Right hindlimb (tissue), 1 donor: ENCODE measurements around the gene PPP2R5C.

Experiments
- DNase-seq: peaks from one replicate; pipeline ENCODE4 v3.0.0-alpha.2; 2018

Gene PPP2R5C

GRCh38 chr14:101894365-101895081 lies 133.0 kb downstream of the PPP2R5C start:
- no peak for DNase-seq

- no peak for DNase-seq
Measured at GRCh38 chr14:101895256-101895655, 133.7 kb downstream of the PPP2R5C start.

- DNase-seq, result no peak
Measured at GRCh38 chr14:101897326-101897725, 135.8 kb downstream of the PPP2R5C start.

- no peak for DNase-seq
Measured at GRCh38 chr14:101898416-101898815, 136.9 kb downstream of the PPP2R5C start.

DNA sequence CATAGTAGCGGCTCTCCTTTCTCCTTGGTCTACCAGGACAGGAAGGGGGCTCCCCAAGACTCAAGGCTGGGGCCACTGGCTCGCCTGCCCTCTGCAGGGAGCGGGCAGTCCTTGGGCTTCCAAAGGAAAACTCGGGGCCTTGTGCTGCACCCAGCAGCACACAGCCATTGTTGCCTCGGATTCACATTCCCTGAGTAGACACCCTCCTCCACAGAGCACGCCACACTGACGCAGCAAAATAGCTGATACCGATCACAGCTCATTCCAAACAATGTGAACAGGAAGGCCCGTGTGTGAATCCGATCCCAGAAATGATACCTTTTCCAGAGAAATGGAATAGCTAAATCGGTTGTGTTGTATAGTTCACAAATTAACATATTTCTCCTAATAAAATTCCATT lies 137.8 kb downstream of the PPP2R5C start:
- no peak for DNase-seq

- no peak for DNase-seq
Measured at GRCh38 chr14:101900253-101900652, 138.7 kb downstream of the PPP2R5C start.

DNA sequence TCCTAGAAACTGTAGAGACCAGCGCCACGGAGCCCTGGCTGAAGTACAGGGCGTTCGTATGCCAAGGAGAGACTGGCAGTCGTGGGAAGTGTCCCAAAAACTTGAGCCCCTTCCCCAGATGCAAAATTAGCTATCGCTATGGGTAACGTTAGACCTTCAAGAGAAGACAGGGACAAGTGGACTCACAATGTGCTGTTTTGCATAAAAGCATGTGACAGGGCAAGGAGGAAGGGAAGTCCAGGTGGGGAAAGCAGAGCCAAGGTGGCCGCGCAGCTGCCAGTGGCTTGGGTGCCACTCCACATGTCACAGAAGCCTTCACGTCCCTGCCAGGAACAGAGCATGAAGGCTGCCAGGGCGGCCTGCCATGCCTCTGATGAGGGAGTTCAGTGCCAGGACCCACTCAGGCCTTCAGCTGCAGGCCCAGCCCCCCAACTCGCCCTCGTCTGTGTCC lies 141.6 kb downstream of the PPP2R5C start:
- DNase-seq, result no peak

- no peak for DNase-seq
Measured at GRCh38 chr14:101905614-101906013, 144.1 kb downstream of the PPP2R5C start.

GRCh38 chr14:101906645-101907044 lies 145.1 kb downstream of the PPP2R5C start:
- no peak for DNase-seq

DNA sequence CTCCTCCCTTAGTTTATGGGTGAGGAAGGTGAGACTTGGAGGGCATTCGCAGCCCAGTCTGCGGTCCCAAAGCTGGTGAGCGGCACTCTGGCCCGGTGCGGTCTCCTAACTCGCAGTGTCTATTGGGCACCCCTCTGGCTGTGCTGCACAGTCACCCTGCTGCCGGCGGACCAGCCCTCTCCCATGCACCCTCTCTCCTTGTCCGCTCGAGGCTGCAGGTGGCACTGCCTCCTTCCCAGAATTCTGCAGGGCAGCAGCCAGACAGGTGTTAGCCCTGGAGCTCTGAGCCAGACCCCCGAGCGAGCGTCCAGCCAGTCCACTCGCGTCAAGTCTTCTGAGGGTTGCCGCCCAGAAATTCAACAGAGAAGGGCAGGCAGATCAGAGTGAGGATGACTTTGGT lies 146.1 kb downstream of the PPP2R5C start:
- DNase-seq, result no peak

DNA sequence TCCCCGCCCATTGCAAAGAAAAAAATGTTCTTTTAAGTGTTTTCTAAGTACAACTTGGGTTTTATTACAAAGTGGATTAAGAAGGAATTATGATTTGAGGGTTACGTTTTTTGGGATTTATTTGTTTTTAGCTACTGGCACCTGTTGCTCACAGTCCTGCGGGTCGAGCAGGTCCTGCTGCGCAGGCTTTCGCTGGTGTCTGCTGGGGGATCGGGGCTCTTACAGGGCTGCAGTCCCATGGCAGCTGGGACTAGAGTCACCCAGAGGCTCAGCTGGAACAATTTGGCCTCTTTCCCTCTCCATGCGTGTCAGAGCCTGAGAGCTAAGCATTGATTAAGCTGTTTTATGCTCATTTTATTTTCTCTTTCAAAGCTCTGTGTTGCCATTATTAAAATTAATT lies 147.3 kb downstream of the PPP2R5C start:
- no peak for DNase-seq

DNA sequence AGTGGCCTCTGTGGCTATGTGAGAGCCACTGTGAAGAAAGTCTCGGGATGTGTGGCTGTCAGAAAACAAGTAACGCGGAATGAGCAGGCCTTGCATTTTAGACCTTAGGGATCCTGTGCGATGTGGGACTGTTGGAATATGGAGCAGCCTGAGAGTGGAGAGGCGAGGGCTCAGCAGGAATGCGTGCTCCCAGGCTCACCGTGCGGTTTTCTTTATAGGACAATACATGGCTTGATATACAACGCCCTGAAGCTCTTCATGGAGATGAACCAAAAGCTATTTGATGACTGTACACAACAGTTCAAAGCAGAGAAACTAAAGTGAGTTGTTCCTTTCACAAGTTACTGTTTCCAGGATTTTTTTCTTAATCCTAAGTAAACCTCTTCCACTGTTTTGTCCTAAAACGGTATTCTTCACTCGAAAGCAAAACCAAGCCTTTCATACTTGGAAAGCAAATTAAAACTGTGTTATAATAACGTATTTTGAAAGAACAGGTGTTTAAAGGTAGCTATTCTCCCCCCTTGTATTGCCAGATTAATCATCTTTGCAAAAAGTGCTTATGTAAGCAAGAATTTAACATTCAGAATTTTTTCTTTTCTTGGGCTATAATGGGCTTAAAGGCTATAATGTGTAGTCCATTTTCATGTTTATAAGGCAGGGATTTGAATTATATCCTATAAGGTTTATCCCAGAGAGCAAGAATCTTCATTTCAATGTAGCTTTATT lies 148.0 kb downstream of the PPP2R5C start:
- no peak for DNase-seq

- no peak for DNase-seq
Measured at GRCh38 chr14:101912841-101913240, 151.3 kb downstream of the PPP2R5C start.

GRCh38 chr14:101914083-101914482 lies 152.6 kb downstream of the PPP2R5C start:
- no peak for DNase-seq

DNA sequence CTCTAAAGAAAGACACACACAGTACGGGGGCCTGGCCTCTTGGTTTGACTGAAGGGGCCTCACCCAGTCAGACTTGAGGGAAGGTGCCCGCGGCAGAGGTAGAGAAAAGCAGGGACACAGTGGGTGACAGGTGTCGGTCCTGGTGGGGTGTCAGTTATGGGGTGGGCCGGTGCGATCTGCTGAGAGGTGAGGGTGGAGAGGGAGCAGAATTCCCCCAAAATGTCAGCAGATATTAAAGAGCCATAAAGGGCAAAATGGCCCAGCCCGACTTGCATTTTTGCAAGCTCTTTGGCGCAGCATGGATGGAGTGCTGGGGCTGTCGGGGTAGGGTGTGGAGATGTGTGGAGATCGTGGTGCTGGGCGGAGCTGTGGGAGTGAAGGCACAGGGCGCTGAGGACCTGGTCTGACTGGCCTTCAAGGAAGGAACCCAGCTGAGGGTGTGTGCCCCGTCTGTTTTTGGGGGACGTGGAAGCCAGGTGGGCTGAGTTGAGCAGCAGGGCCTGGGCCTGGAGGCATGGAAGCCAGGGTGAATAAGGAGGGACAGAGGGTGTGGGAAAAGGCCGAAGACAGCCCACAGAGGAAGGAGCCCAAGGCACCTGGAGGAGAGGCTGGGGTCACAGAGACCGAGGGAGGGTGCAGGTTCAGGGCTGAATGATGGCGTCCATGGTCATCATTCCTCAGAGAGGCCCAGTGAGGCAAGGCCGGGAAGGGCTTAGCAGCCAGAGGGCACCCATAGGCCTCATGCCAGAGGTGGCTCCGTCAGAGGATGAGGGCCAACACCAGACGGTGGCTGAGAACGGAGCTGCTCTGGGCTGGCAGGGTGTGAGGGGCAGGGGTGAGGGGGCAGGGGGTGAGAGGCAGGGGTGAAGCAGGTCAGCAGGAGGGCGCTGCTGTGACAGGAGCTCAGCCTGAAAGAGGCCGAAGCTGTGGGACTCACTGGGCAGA lies 154.6 kb downstream of the PPP2R5C start:
- DNase-seq, result no peak

GRCh38 chr14:101916816-101917412 lies 155.4 kb downstream of the PPP2R5C start:
- no peak for DNase-seq

DNA sequence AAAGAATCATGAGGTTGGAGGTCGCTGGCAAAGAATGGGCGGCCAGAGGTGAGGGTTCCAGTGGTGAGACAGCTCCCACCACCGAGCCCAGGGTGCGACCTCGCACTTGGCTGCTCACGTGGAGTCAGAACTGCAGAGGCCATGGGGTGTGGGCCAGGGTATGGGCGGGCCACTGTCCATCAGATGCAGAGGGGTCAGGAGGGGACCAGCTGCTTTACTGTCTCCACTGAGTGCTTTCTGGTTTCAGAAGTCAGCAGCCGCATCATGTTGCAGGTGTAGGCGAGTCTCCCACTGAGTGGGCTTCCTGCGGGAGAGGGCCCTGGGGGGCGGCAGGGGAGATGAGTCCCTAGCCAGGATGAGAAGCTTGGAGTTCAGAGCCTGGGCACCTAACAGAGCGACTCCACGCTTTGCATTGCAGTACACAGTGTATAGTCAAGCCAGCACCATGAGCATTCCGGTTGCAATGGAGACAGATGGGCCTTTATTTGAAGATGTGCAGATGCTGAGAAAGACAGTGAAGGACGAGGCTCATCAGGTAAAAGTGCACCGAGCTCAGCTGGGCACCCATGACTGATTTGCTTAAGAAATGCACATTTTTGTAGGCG lies 156.0 kb downstream of the PPP2R5C start:
- no peak for DNase-seq

DNA sequence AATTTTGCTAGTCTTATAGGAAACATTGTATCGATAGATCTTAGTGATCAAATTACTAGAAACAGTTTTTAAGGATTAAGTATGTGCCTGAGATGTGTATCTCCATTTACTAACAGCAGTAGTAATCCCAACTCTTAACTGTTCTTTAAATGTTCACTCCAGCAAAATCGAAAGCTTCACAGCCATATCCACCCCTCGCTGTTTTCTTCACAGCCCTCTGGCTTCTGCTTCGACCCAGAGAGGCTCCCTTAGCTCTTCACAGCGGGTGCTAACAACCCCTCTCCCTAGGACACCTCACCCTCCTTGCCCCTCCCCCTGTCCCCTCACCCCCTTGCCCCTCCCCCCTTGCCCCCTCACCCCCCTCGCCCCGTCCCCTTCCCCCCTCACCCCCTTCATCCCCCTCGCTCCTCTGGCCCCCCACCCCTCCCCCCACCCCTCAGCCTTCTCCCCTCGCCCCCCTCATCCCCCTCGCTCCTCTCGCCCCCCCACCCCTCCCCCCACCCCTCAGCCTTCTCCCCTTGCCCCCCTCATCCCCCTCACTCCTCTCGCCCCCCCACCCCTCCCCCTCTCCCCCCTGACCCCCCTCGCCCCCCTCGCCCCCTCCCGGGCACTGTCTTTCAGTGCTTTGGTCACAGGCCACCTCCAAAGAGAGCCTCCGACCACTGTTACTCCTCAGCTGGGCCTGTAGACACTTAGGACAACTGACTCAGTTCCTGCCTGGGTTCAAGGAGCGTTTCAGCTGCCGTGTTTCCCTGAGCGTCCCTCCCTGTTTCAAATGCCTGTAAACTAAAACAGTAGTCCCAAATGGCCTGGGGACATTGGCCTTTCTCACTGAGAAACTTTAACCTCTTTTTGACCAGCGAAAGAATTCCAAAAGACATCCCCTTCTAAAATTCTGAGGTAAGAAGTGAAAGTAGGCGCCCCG lies 156.8 kb downstream of the PPP2R5C start:
- no peak for DNase-seq

DNA sequence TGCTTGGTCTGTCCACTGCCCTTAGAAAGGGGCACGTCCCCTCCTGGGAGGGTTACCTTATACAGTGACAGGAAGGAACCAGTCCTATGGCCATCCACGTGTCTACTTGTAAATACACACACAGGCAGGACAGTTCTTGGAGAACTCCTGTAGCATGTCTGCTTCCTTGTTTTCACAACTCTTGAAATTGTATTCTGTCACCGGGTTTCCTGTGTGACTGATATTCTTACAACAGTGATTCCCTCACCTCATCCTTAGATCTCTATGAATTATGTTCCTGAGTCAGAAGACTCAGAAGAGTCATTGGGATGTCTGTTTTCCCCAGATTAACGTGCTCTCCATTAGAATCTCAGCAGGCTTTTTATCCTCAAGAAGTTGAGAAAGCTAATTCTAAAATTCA lies 158.8 kb downstream of the PPP2R5C start:
- DNase-seq, result no peak

DNA sequence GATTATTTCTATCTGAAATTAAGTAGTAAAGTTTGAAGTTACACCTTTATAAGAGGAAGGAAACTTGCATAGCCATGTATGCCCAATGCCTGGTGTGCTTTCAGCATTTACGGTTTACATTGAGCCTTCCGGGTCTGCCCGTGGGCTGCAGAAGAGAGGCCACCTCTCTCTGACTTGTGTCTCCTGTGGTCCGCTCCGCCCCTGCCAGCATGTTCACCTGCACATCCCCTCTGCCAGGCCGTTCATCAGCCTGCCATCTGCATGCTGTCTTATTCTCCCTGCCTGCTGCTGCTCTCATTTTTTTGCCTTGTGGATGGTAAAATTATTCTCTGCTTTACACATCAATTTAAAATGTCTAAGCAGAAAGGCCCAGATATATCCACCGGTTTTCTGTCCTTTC lies 161.4 kb downstream of the PPP2R5C start:
- no peak for DNase-seq

DNA sequence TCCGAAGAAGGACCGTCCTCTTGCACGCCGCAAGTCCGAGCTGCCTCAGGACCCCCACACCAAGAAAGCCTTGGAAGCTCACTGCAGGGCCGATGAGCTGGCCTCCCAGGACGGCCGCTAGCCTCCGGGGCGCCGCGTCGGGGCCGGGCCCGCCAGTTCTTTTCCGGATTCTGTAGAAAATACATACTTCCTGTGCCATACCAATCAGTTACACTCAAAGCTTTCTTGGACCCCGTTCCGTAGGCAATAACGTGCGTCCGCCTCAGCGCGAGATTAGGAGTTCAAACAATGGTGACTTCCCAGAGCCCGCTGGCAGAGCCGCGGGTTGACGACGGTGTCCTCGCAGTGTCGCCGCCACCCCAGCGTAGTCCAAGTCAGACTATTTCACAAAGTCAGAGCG lies 163.6 kb downstream of the PPP2R5C start:
- DNase-seq, result no peak
